SK-N-SH treated with all-trans-retinoic acid at 6 μM for 48 hours (cell line): ENCODE results near the gene PDE4DIP.
"Not testable (repeated sequence)": the region's sequence is repeated elsewhere in the genome, so short reads cannot be mapped to it uniquely, and the experiment has no call there.

ENCODE experiments used
- ARNTL ChIP-seq: fragments of 450-650 bp; formaldehyde crosslinking; IDR thresholded peaks from 2 replicates; pipeline ENCODE4 v1.5.0; 2020; ENCODE audit warnings: low read depth, mild to moderate bottlenecking, moderate library complexity, borderline replicate concordance
- CREB5 ChIP-seq: fragments of 250-450 bp; sonication (Bioruptor Pico); IDR thresholded peaks from 2 replicates; pipeline ENCODE4 v1.5.1; 2020; ENCODE audit warnings: low read depth, mild to moderate bottlenecking, moderate library complexity
- OSR1 ChIP-seq: fragments of 250-450 bp; sonication (Bioruptor Pico); IDR thresholded peaks from 2 replicates; pipeline ENCODE4 v1.8.0; 2022; ENCODE audit warnings: moderate library complexity, mild to moderate bottlenecking, inconsistent platforms
- PATZ1 ChIP-seq: fragments of 250-450 bp; sonication (Bioruptor Pico); IDR thresholded peaks from 2 replicates; pipeline ENCODE4 v1.8.0; 2020; ENCODE audit warnings: mild to moderate bottlenecking, moderate library complexity, borderline replicate concordance
- RARB ChIP-seq: fragments of 250-450 bp; sonication (Bioruptor Pico); IDR thresholded peaks from 2 replicates; pipeline ENCODE4 v1.8.0; 2021; ENCODE audit warnings: mild to moderate bottlenecking, moderate library complexity
- SNAI2 ChIP-seq: fragments of 250-450 bp; sonication (Bioruptor Pico); IDR thresholded peaks from 2 replicates; pipeline ENCODE4 v1.5.0; 2020; ENCODE audit warnings: mild to moderate bottlenecking, moderate library complexity
- TOX ChIP-seq: fragments of 250-450 bp; sonication (Bioruptor Pico); IDR thresholded peaks from 2 replicates; pipeline ENCODE4 v1.8.0; 2021; ENCODE audit warnings: mild to moderate bottlenecking, moderate library complexity, borderline replicate concordance
- TSHZ2 ChIP-seq: fragments of 250-450 bp; sonication (Bioruptor Pico); IDR thresholded peaks from 2 replicates; pipeline ENCODE4 v1.5.0; 2020; ENCODE audit warnings: mild to moderate bottlenecking, moderate library complexity
- ZNF565 ChIP-seq: fragments of 450-650 bp; formaldehyde crosslinking; conservative IDR thresholded peaks from 2 replicates; pipeline ENCODE4 v1.5.0; 2020; ENCODE audit warnings: low read depth, mild to moderate bottlenecking, moderate library complexity
- ZNF70 ChIP-seq: fragments of 450-650 bp; formaldehyde crosslinking; IDR thresholded peaks from 2 replicates; pipeline ENCODE4 v1.5.0; 2020; ENCODE audit warnings: mild to moderate bottlenecking, moderate library complexity
- ZNF8 ChIP-seq: fragments of 450-650 bp; formaldehyde crosslinking; IDR thresholded peaks from 2 replicates; pipeline ENCODE4 v1.5.0; 2020; ENCODE audit warnings: mild to moderate bottlenecking, moderate library complexity

GRCh38 chr1:148886293-148886692 lies 42.1 kb downstream of the PDE4DIP start:
- TF ChIP-seq TSHZ2 (CRISPR knock-in tag); SNAI2 (CRISPR knock-in tag); CREB5 (CRISPR knock-in tag); OSR1 (CRISPR knock-in tag); ARNTL; TOX (CRISPR knock-in tag); PATZ1; ZNF565; RARB (CRISPR knock-in tag); ZNF70 (CRISPR knock-in tag); ZNF8 (CRISPR knock-in tag): not testable (repeated sequence)
